ENCODE measurements around the gene CTNNA2.

Gene CTNNA2

GRCh38 chr2:80519699-80520291 lies 1006.9 kb downstream of the CTNNA2 start:
- DNase-seq, result no peak

DNA sequence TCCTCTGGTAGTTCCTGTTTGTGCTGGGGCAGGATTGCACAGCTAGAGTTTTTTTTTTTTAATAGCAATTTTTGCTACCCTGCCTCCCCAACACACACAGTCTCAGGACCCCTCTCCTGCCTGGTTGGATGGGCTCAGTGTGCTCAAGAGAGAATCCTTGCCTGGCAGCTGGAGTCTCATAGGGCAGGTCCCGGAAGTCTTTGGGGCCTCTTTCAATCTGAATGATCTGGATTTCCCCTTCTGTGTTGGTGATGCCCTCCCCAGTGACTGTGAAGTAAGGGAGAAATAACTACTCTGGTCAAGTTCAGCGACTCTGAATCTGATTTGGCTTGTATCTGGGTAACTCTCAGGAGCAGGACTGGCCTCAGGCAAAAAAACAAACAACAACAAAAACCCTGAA lies 1012.3 kb downstream of the CTNNA2 start:
- DNase-seq, result no peak

DNA sequence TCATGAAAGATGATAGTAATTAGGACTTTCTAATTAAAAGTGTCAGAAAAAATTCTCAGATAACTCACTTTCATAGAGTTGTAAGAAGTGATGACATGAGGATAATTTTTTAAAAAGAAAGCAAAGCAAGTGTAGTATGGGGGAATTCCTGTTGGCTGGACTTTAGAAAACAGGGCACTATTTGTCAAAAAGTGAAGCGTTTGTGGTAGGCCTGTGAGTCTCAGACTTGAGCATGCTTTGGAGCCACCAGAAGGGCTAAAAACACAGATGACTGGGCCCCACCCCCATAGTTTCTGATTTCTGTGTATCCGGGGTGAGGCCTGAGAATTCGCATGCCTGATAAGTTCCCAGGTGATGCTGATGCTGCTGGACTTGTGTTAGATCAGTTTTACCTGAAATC lies 1014.3 kb downstream of the CTNNA2 start:
- no peak for DNase-seq

GRCh38 chr2:80529466-80530165 lies 1016.8 kb downstream of the CTNNA2 start:
- no peak for DNase-seq

GRCh38 chr2:80530442-80531064 lies 1017.7 kb downstream of the CTNNA2 start:
- DNase-seq, result no peak

DNA sequence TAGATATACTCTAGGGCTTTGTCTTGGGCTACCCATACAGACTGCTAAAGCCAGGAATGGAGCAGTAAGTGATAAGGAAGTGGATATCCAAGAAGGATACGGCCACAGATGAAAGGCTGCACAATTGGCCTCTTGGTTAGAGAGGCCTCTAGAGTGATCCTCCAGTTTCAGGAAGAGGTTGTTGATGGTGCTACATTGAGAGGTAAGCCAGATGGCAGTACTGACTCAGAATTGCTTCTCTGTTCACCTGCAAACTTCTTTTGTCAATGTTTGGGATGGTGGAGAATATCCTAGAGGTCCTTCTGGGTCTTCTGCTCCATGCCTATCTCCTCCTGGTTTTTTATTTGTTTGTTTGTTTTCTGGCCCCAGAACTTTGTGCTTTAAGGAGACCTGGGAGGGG lies 1018.5 kb downstream of the CTNNA2 start:
- no peak for DNase-seq

DNA sequence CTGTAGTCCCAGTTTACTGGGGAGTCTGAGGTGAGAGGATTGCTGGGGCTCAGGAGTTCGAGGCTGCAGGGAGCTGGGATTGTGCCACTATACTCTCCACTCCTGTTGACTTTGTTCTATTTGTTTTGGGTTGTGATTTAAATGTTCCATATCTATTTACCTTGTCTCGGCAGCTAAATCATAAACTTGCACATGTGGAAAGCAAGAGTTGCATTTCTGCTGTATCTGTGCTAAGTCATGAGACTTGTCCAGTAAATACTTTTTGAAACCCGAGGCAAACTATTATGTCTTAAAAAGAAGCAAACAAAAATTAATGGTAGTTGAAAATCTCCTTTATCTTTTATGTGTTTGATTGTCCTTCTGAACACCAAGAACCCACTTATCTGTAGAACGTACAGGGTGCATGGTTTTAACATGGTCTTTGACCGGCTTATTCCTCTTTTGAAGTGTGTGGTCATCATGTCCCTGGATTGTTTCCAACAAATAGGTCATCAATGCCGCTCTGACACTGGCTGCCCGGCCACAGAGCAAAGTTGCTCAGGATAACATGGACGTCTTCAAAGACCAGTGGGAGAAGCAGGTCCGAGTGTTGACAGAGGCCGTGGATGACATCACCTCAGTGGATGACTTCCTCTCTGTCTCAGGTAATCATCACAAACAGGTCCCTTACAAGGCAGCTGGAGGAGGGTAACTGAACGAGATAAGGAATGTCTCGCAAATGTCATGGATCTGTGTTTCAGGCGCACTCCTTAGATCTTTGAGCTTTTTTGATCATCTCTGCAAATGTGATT lies 1032.8 kb downstream of the CTNNA2 start:
- DNase-seq, result no peak

DNA sequence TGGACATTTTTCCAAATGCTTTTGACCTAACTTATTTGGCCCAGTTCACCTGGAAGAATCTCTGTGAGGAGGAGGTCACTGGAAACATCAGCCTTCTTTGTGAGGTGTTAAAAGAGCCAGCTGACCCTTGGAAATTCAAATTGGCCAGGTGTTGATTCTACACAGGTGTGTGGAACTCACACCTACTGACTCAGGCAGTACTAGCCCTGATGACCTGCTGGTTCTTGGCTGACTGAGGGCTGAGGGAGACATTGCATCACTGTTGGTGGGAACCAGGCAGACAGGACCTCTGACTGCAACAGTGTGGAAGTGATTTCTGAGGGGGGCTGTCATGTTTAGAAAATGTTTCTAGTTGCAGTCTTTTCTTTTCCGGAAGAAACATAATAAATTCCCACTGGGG lies 1033.9 kb downstream of the CTNNA2 start:
- no peak for DNase-seq

DNA sequence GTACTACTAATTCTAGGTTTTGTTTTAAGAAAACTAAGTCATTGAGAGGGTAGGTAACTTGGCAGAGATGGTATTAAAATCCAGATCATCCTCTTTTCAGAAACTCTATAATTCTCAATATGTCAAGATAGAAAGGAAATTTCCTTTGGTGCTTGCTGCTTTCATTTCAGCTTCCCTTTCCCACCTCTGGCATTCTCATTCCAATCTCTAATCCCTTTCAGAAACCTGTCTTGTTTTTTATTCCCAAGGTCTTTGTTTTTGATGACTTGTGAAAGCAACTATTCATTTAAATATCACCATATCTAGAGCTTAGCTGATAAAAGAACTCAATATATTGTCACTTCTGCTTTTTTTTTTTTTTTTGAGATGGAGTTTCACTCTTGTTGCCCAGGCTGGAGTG lies 1034.5 kb downstream of the CTNNA2 start:
- no peak for DNase-seq

- DNase-seq, result no peak
Measured at GRCh38 chr2:80548469-80548868, 1035.6 kb downstream of the CTNNA2 start.

DNA sequence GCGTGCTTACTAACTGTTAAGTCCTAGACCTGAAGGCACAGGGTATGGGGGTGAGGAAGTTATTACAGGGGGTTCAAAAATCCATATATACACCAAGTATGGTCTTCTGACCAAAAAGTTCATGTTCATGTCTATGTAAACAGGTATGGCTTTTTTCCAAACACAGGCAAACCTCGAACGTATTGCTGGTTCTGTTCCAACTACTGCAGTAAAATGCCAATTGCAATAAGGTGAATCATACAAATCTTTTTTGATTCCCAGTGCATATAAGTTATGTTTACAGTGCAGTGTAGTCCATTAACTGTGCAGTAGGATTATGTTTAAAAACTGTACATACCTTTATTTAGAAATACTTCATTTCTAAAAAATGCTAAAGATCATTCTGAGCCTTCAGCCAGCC lies 1037.0 kb downstream of the CTNNA2 start:
- DNase-seq, result no peak

- DNase-seq, result no peak
Measured at GRCh38 chr2:80560326-80560725, 1047.5 kb downstream of the CTNNA2 start.

- no peak for DNase-seq
Measured at GRCh38 chr2:80568011-80568410, 1055.2 kb downstream of the CTNNA2 start.

GRCh38 chr2:80573167-80573566 lies 1060.3 kb downstream of the CTNNA2 start:
- DNase-seq, result no peak

GRCh38 chr2:80573950-80574349 lies 1061.1 kb downstream of the CTNNA2 start:
- DNase-seq, result no peak

DNA sequence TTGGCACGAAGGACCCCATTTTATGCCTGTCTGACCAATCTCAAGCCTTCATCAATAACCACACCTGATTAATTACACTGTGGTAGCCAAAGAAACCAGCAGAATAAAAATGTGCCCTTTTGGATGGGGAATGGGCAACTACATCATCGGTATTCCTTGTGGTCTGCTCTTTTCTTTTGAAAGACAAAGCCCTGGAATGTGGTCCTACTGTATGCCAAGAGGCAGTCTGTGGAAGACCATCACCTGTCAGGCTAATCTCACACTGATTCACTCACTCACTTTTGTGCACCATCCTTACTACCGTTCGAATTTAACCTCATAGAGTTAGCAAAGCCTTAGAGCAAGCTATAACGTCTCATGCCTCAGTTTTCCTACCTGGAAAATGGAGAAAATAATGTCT lies 1066.9 kb downstream of the CTNNA2 start:
- no peak for DNase-seq

DNA sequence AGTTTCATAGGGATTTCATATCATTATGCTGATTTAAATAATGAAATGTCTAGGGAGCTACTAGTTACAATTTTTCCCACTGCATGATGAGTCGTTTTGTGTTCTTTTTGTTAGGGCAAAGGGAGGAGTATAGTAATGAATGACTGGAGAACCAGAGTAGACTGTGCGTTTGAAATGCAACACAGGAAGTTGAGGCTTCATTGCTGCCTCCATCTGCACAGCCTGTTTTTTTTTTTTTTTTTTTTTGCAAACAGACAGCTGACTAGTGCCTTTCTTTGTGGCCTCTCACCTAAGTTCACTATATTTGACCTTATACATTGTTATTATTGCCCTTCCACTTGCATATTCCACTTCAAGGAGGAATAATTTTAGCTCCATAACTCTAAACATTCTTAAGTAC lies 1078.4 kb downstream of the CTNNA2 start:
- DNase-seq, result no peak

GRCh38 chr2:80592106-80592505 lies 1079.3 kb downstream of the CTNNA2 start:
- DNase-seq, result no peak

- no peak for DNase-seq
Measured at GRCh38 chr2:80610108-80610507, 1097.3 kb downstream of the CTNNA2 start.

GRCh38 chr2:80621656-80622055 lies 1108.8 kb downstream of the CTNNA2 start:
- no peak for DNase-seq

DNA sequence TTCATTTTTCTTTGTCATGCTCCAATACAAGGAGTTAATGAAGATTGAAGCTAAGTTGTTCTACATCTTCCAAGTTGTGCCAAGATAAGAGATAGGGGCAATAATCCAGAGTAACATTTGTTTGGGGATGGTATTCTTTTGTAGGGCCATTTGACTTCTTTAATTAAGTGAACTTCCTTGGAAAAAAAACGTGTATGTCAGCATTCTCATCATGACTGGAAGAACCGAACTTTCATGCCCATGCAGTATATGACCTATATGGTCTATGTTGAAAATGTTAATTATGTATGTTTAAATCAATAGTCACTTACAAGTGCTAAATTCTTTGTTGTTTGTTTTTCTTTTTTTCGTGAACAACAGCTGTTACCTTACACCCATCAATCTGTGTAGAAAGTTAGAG lies 1111.2 kb downstream of the CTNNA2 start:
- DNase-seq, result no peak

DNA sequence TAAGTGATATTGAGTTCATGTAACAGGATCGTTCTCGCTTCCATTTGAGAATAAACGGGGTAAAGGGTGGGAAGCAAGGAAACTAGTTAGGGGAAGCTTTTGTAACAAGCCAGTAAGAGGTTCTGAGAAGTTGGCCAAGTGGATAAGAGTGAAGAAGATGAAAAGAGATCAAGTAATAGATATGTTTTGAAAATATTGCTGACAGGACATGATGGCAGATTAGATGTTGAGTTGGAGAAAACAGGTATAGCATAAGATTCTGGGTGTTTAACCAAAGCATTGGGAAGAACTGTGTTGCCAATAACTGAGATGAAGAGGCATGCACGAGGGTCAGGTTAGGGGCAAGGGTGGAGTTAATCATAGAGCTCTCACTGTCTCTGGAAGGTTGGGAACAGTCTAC lies 1121.7 kb downstream of the CTNNA2 start:
- DNase-seq, result no peak

GRCh38 chr2:80638783-80639182 lies 1125.9 kb downstream of the CTNNA2 start:
- no peak for DNase-seq

DNA sequence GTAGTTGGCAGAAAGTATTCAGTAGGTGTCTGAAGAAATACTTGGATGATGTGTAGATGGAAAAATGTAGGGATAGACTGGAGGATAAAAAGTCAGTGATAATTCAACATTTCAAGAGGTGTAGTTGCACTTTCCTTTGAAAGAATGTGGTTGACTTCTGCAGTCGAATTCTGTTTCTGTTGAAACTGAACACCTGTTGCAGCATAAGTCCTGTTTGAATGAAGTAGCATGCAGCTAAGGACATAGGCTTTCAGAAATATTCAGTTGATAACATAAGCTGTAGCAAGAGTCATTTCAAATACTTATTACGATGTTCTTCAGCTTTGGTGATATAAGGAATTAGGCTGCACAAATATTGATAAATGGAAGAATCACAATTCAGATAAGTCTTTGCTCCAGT lies 1129.6 kb downstream of the CTNNA2 start:
- no peak for DNase-seq
